Skeletal muscle cell (primary cell): ENCODE results near the gene ENPP1.

ENCODE experiments used
- DNase-seq: peaks from one replicate; pipeline ENCODE4 v3.0.0-alpha.2; 2010; ENCODE audit warnings: low read depth
- H3K4me3 ChIP-seq: 2 replicates; pipeline ENCODE4 v1.5.1; 2011; ENCODE audit warnings: low read depth, mild to moderate bottlenecking, control low read depth, low read length, moderate library complexity

The ENPP1 gene

DNA sequence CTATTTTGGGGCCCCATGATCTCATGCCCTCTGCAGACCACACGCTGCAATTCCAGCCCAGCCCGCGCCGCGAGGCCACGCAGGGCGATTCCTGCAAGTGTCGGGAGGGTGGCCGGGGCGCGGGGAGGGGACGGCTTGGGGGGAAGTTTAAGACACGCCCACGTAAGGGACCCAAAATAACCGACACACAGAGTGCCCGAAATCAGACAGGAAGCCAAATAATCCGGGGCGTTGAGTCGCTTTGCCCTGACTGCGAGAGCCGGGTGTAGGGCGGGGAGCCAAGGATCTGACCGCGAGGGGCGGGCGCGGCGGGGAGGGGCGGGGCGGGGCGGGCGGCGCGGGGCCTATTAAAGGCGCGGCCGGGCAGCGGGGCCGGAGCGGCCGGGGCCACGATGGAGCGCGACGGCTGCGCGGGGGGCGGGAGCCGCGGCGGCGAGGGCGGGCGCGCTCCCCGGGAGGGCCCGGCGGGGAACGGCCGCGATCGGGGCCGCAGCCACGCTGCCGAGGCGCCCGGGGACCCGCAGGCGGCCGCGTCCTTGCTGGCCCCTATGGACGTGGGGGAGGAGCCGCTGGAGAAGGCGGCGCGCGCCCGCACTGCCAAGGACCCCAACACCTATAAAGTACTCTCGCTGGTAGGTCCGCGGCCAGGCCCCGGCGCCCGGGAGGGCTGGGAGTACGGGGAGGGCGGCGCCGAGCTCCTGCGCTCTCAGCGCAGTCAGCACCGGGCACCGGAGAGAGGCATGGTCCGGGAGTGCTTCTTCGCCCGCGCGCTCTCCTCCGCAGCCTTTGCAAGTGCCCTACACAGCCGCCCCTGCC is at the start of gene ENPP1:
Gene ENPP1, plus strand, starts transcription at position 377 of the 816 bp plus-strand sequence. Its CDS starts 16 bp downstream, at position 393.
- DNase-seq: no peak
- H3K4me3 ChIP-seq: peak within 1 kb of the TSS; percentile 67

- H3K4me3 ChIP-seq: no peak overlapping the region
- DNase-seq: no peak
Observed at GRCh38 chr6:131758920-131759319, 48.9 kb upstream of the ENPP1 start.

GRCh38 chr6:131761060-131761761 is 46.6 kb upstream of the ENPP1 start:
- peak; percentile 54 for DNase-seq
- no peak overlapping the region for H3K4me3 ChIP-seq

DNA sequence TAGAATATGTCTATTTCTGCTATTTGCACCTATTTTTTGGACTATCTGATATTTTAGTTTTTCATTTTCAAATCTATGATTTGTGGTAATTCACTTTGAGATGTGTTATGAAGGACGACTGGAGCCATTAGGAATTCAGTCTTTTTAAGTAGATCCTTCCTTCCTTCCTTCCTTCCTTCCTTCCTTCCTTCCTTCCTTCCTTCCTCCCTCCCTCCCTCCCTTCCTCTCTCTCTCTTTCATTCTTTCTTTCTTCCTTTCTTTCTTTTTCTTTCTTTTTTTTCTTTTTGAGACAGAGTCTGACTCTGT is 46.1 kb upstream of the ENPP1 start:
- no peak for DNase-seq
- H3K4me3 ChIP-seq: no peak overlapping the region

DNA sequence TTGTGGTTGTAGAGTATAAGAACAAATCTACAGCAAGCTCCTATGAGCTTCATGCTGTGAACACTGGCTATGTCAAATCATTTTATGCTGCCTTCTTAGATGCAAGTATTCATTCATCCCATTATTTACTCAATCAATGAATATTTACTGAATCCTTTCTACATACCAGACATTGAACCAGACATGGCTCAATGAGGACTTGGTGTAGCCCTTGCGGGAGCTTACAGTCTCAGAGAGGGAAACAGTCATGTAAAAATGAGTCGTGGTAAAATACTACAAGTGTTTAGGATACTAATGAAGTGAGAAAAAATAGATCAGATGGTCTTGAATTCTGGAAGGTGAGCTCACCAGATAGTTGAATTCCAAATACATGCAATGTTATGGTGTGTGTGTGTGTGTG is 44.8 kb upstream of the ENPP1 start:
- DNase-seq: no peak
- no peak overlapping the region for H3K4me3 ChIP-seq

DNA sequence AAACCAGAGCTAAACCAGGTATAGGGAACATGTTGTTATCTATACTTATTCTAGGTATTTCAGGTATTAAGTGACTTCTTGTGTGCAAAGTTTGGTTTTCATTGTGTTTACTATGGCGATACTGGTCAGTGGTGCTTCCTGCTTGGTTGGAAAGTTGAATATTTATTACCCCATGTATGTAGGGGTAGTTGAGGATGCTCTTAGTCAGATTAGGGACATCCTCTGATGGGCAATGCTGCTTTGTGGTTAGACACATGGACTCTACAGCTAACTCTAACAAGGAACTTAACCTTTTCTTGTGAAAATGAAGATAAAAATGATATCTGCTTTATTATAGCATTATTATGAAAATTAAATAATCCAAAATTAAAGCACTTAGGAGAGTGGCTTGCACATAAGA is 44.1 kb upstream of the ENPP1 start:
- H3K4me3 ChIP-seq: no peak overlapping the region
- DNase-seq: no peak

DNA sequence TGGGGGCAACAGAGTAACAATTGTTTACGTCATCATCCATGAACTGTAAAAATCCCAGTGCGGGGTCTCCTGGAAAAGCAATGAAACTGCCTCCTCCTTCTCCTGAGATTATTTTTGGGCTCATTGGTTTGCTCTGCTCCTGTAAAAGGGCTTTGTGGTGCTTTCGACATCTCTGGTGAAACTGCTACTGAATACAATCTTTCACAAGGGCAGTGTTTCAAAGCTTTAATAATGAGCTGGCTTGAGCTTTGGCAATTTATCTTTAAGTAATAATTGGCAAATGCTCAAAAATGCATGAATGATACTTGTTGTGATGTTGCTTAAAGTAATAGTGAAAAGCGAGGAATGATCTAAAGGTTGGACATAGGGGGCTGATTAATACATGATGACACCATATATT is 43.5 kb upstream of the ENPP1 start:
- DNase-seq: peak; percentile 44
- no peak overlapping the region for H3K4me3 ChIP-seq

- DNase-seq: peak; percentile 89
- H3K4me3 ChIP-seq: no peak overlapping the region
Observed at GRCh38 chr6:131765081-131765803, 42.6 kb upstream of the ENPP1 start.

DNA sequence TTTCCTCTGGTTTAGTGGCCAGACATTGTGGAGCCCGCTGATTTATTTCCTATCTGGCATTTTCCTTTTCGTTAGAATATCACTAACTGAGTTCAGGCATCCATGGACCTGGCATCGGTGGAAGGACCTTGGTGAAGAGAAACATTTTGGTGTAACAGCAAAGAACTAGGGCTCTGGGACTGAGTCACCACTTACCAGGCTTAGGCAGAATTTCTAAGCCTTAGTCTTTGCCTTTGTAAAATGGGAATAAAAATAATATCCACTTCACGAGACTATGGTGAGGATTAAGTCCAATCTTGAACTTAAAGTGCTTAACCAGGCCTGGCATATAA is 42.0 kb upstream of the ENPP1 start:
- no peak for DNase-seq
- H3K4me3 ChIP-seq: no peak overlapping the region

DNA sequence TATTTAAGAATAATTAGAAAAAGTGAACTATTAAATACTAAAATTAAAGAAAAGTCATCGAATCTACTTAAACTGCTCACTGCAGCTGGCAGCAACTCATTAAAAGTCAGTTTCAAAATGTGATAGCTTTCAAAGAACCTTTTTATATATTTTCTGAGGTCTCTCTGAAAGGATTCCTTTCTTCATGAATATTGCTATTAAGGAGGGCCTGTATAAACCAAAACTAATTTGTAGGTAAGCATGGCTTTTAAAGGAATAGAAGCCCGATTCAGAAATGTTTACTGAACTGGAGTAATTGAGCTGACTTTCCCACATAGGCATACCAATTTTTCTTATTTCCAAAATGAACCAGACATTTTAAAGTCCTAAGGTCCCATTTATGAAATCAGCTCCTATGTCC is 41.2 kb upstream of the ENPP1 start:
- no peak for DNase-seq
- H3K4me3 ChIP-seq: no peak overlapping the region

DNA sequence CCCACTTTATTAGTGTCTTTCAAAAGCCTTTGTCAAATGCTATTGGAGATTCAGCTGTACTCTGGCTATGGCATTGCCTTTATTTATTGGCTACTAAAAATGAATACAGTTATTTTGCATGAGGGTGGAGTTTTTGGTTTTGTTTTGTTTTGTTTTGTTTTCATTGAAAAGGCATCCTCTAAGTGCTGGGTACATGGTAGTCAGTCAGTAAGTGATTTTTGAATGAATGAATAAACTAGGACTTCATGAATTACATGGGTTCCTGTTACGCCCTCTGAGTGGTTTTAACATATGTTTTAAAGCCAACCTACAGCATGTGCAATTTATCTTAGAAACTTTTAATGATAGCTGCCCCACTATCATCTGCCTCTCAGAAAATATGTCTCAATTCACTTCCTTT is 38.9 kb upstream of the ENPP1 start:
- H3K4me3 ChIP-seq: no peak overlapping the region
- DNase-seq: no peak

DNA sequence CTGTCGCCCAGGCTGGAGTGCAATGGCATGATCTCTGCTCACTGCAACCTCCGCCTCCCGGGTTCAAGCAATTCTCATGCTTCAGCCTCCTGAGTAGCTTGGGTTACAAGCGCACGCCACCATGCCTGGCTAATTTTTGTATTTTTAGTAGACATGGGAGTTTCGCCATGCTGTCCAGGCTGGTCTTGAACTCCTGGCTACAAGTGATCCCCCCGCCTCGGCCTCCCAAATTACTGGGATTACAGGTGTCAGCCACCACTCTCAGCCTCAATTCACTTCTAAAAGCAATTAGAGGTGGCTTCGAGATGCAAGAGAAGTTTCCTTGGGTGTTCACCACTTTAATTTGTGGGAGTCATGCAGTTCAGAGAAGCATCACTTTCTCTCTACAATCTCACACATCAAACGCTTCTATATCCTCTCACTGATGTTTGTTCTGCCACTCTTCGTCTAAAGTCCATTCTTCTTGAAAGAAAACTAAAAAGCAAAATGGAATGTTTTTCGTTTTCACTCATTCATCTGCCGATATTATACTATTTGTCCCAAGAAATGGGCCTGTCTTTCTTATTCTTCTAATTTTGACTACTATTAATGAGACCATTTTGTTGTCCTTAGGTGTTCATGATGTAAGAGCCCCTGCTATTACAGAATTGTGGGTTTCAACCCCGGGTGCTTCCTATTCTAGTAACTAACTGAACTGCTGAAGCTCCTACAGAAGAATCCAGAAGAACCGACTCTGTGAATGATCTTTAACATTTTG is 38.3 kb upstream of the ENPP1 start:
- no peak overlapping the region for H3K4me3 ChIP-seq
- no peak for DNase-seq

DNA sequence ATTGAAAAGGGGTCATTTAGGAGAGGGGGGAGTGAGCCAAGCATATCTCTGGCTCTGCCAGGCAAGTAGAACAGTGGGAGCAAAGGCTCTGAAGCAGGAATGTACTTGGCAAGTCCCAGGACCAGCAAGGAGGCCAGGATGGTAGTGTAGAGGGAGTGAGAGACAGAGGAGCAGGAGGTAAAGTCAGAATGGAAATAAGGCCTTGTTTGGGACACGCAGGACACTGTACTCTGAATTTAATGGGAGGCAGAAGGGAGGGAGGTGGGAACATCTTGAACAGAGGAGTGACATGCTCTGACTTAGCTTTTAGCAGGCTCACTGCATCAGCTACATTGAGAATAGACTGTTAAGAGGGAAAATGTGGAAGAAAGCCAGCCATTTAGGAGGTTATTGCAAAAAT is 37.0 kb upstream of the ENPP1 start:
- DNase-seq: no peak
- H3K4me3 ChIP-seq: no peak overlapping the region

GRCh38 chr6:131773284-131773950 is 34.4 kb upstream of the ENPP1 start:
- H3K4me3 ChIP-seq: no peak overlapping the region
- DNase-seq: no peak

DNA sequence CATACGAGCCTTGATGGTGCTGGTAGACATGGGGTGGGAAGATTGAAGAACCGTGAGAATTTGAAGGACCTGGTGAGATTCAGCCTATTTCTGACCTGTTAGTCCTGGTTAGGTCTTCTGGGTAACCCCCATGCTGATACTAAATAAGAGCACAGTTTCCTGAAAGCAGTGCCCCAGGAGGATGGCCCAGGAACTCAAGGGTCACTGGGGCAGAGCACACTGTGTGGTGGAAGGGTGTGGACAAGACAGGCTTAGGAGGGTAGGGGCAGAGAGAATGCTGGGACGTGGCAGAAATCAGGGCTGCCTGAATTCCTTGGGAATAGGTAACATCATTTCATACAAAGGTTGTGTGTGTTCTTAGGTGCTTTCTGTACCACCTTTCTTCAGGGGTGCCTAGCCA is 31.9 kb upstream of the ENPP1 start:
- DNase-seq: no peak
- no peak overlapping the region for H3K4me3 ChIP-seq

GRCh38 chr6:131776985-131777384 is 30.8 kb upstream of the ENPP1 start:
- no peak for DNase-seq
- H3K4me3 ChIP-seq: no peak overlapping the region

DNA sequence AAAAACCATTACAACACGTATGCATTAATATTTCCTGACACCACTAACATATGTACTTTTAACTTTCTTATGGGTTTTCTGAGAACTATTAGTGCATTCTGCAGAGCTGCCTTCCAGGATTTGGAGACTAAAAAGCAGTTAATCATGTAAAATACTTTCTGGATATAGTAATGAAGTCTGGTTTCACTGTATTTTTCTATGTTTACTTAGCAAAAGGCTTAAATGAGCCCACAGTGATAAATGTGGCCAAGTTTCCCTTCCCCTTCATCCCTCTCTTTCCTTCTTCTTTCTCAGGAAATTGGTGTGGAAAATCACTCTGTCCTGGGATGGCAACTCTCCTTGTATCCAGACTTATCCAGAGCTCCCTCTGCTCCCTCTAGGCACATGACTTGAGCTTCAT is 29.7 kb upstream of the ENPP1 start:
- DNase-seq: no peak
- no peak overlapping the region for H3K4me3 ChIP-seq

DNA sequence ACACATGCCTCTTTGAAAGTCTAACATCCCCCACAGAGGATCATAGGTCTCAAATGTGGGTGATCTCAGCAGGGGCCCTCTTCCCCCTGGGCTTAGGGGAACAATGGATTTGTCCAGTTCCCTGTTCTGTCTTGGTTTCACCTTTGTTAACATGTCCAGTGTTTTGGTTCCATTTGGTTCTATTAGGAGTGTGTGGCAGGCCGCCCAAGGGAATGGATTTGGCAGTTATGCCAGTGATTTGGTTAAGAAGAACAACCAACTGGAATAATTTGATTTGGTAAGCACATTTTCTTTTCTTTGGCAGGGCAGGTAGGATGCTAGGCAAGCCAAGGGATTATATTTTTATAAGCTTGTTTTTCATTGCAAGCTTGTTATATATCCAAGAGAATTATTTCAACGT is 28.5 kb upstream of the ENPP1 start:
- no peak overlapping the region for H3K4me3 ChIP-seq
- DNase-seq: no peak

GRCh38 chr6:131780600-131780999 is 27.2 kb upstream of the ENPP1 start:
- H3K4me3 ChIP-seq: no peak overlapping the region
- no peak for DNase-seq

DNA sequence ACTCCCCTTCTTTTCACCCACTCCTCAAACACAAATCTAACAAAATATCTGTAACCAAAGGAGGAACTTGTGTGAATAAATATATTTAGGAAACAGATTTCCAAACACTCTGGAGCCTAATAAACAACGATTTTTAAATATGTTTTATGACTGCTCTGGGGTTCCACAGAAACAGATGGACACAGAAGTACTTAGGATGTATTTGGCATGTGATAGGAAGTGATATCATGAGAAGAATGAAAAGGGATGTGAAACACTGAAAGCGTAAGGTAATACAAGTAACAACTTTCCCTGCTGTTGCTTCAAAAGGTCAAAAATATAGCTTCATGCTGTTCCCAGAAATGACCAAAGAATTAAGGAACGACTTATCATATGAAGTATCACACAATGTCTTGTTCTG is 26.1 kb upstream of the ENPP1 start:
- H3K4me3 ChIP-seq: no peak overlapping the region

More for the DNA sequence above, 26.1 kb upstream of the ENPP1 start:
- no peak for DNase-seq
